ENCODE measurements around the gene MBOAT1. TPM values are rescaled to one million over a fixed set of nuclear protein-coding genes. Genes with fewer than 3 reads are reported as not detected.

Gene MBOAT1
- total RNA-seq, 1 experiment from 2014 or later: 6.3 TPM

- H3K27me3 ChIP-seq (replicated peaks; ENCODE audit: insufficient read depth, low read depth, low read length, poor library complexity): no peaks in the 10 kb centered on the region
- BruUV-seq (replicated peaks): no TSS peak
- H3K9me3 ChIP-seq (ENCODE audit: low read depth, low read length, poor library complexity, severe bottlenecking): no peaks in the 10 kb centered on the region
- peaks cover 7% of the 10 kb centered on the region for H3K4me1 ChIP-seq (ENCODE audit: insufficient read depth, low read length, poor library complexity, severe bottlenecking)
- ChIA-PET CTCF (no interaction called here), POLR2A (ENCODE audit: low non-redundant PET) (no interaction called here)
- H3K36me3 ChIP-seq (ENCODE audit: insufficient read depth, low read length, poor library complexity, severe bottlenecking): no peaks in the 10 kb centered on the region
- intact Hi-C loops (cut with micrococcal nuclease; ENCODE audit: unreplicated experiment): no loop called here
- H3K4me3 ChIP-seq (ENCODE audit: low read depth, low read length, poor library complexity, severe bottlenecking): no peak overlapping the region
- no peak for DNase-seq (ENCODE audit: low spot score)
- no peak overlapping the region for H3K27ac ChIP-seq (ENCODE audit: low read depth, low read length, poor library complexity, severe bottlenecking)
- TF ChIP-seq CTCF (conservative IDR thresholded peaks at IDR 0.05; ENCODE audit: low read depth, low read length): no peak
- TF ChIP-seq EZH2 (IDR thresholded peaks at IDR 0.05; ENCODE audit: borderline replicate concordance, low read depth, low read length, poor library complexity, severe bottlenecking): no peak
Measured at GRCh38 chr6:20198775-20199174, 13.5 kb downstream of the MBOAT1 start.

GRCh38 chr6:20198156-20198774, 14.0 kb downstream of the MBOAT1 start:
- BruUV-seq (replicated peaks): no TSS peak
- POLR2A ChIA-PET (ENCODE audit: low non-redundant PET): no interaction called here
- TF ChIP-seq EZH2 (IDR thresholded peaks at IDR 0.05; ENCODE audit: borderline replicate concordance, low read depth, low read length, poor library complexity, severe bottlenecking): no peak
- TF ChIP-seq CTCF (conservative IDR thresholded peaks at IDR 0.05; ENCODE audit: low read depth, low read length): no peak
- H3K9me3 ChIP-seq (ENCODE audit: low read depth, low read length, poor library complexity, severe bottlenecking): no peaks in the 10 kb centered on the region
- no peaks in the 10 kb centered on the region for H3K36me3 ChIP-seq (ENCODE audit: insufficient read depth, low read length, poor library complexity, severe bottlenecking)
- peaks cover 7% of the 10 kb centered on the region for H3K4me1 ChIP-seq (ENCODE audit: insufficient read depth, low read length, poor library complexity, severe bottlenecking)
- DNase-seq (ENCODE audit: low spot score): no peak
- no peaks in the 10 kb centered on the region for H3K27me3 ChIP-seq (replicated peaks; ENCODE audit: insufficient read depth, low read depth, low read length, poor library complexity)
- H3K27ac ChIP-seq (ENCODE audit: low read depth, low read length, poor library complexity, severe bottlenecking): no peak overlapping the region
- H3K4me3 ChIP-seq (ENCODE audit: low read depth, low read length, poor library complexity, severe bottlenecking): no peak overlapping the region
- intact Hi-C loops (cut with micrococcal nuclease; ENCODE audit: unreplicated experiment): no loop called here
- CTCF ChIA-PET: no interaction called here

- Histone ChIP-seq H3K9me3 (ENCODE audit: low read depth, low read length, poor library complexity, severe bottlenecking) (no peaks in the 10 kb centered on the region), H3K36me3 (ENCODE audit: insufficient read depth, low read length, poor library complexity, severe bottlenecking) (no peaks in the 10 kb centered on the region), H3K27me3 (replicated peaks; ENCODE audit: insufficient read depth, low read depth, low read length, poor library complexity) (no peaks in the 10 kb centered on the region), H3K4me3 (ENCODE audit: low read depth, low read length, poor library complexity, severe bottlenecking) (no peak overlapping the region), H3K27ac (ENCODE audit: low read depth, low read length, poor library complexity, severe bottlenecking) (no peak overlapping the region), H3K4me1 (ENCODE audit: insufficient read depth, low read length, poor library complexity, severe bottlenecking) (peaks cover 2% of the 10 kb centered on the region)
- POLR2A ChIA-PET (ENCODE audit: low non-redundant PET): no interaction called here
- CTCF ChIA-PET: no interaction called here
- no peak for DNase-seq (ENCODE audit: low spot score)
- no TSS peak for BruUV-seq (replicated peaks)
- intact Hi-C loops (cut with micrococcal nuclease; ENCODE audit: unreplicated experiment): no loop called here
- TF ChIP-seq CTCF (conservative IDR thresholded peaks at IDR 0.05; ENCODE audit: low read depth, low read length) (no peak), EZH2 (IDR thresholded peaks at IDR 0.05; ENCODE audit: borderline replicate concordance, low read depth, low read length, poor library complexity, severe bottlenecking) (no peak)
Measured at GRCh38 chr6:20197251-20197650, 15.0 kb downstream of the MBOAT1 start.

Data from A673 (cell line).